WTC11 (cell line): ENCODE data around the gene NFE2L3.

Source experiments
- ESRRA ChIP-seq: sonication (generic); formaldehyde crosslinking; IDR thresholded peaks from 2 replicates; pipeline ENCODE4 v1.8.1; 2022; ENCODE audit warnings: mild to moderate bottlenecking, missing genetic modification reagents, borderline replicate concordance
- SMAD3 ChIP-seq: sonication (generic); formaldehyde crosslinking; IDR thresholded peaks from 2 replicates; pipeline ENCODE4 v1.8.0; 2022; ENCODE audit warnings: missing genetic modification reagents, mild to moderate bottlenecking, borderline replicate concordance
- ZNF121 ChIP-seq: sonication (generic); formaldehyde crosslinking; IDR thresholded peaks from 2 replicates; pipeline ENCODE4 v1.8.0; 2023; ENCODE audit warnings: missing genetic modification reagents
- TF ChIP-seq, protein P1 (sequence below): fragments of 200-600 bp; IDR thresholded peaks from 2 replicates; pipeline ENCODE4 v1.8.0; 2022; ENCODE audit warnings: antibody characterized with exemption
- TF ChIP-seq, protein P2 (sequence below): sonication (generic); formaldehyde crosslinking; IDR thresholded peaks from 2 replicates; pipeline ENCODE4 v1.8.0; 2023; ENCODE audit warnings: missing genetic modification reagents, mild to moderate bottlenecking, borderline replicate concordance
- TF ChIP-seq, protein P3 (sequence below): sonication (generic); formaldehyde crosslinking; IDR thresholded peaks from 2 replicates; pipeline ENCODE4 v1.8.1; 2023; ENCODE audit warnings: mild to moderate bottlenecking, missing genetic modification reagents, moderate library complexity
- TF ChIP-seq, protein P4 (sequence below): sonication (generic); formaldehyde crosslinking; conservative IDR thresholded peaks from 2 replicates; pipeline ENCODE4 v1.8.1; 2023; ENCODE audit warnings: mild to moderate bottlenecking, low read depth, missing genetic modification reagents, moderate library complexity

DNA sequence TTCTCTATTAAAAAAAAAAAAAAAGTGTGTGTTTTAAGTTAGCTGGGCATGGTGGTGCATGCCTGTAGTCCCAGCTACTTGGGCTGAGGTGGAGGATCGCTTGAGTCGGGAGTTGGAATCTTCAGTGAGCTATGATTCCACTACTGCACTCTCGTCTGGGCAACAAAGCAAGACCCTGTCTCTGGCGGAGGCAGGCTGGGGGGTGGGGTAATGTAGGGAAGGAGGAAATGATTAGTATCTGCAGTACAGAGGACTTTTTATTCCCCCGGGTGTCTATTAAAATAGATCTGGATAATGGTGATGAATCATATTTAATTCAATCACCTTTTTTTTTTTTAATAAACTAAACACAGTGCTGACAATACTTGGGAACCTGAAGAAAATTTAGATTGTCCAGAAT, 56.0 kb downstream of the NFE2L3 start:
- TF ChIP-seq, protein P1, sequence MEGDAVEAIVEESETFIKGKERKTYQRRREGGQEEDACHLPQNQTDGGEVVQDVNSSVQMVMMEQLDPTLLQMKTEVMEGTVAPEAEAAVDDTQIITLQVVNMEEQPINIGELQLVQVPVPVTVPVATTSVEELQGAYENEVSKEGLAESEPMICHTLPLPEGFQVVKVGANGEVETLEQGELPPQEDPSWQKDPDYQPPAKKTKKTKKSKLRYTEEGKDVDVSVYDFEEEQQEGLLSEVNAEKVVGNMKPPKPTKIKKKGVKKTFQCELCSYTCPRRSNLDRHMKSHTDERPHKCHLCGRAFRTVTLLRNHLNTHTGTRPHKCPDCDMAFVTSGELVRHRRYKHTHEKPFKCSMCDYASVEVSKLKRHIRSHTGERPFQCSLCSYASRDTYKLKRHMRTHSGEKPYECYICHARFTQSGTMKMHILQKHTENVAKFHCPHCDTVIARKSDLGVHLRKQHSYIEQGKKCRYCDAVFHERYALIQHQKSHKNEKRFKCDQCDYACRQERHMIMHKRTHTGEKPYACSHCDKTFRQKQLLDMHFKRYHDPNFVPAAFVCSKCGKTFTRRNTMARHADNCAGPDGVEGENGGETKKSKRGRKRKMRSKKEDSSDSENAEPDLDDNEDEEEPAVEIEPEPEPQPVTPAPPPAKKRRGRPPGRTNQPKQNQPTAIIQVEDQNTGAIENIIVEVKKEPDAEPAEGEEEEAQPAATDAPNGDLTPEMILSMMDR = no peak
- TF ChIP-seq, protein P2, sequence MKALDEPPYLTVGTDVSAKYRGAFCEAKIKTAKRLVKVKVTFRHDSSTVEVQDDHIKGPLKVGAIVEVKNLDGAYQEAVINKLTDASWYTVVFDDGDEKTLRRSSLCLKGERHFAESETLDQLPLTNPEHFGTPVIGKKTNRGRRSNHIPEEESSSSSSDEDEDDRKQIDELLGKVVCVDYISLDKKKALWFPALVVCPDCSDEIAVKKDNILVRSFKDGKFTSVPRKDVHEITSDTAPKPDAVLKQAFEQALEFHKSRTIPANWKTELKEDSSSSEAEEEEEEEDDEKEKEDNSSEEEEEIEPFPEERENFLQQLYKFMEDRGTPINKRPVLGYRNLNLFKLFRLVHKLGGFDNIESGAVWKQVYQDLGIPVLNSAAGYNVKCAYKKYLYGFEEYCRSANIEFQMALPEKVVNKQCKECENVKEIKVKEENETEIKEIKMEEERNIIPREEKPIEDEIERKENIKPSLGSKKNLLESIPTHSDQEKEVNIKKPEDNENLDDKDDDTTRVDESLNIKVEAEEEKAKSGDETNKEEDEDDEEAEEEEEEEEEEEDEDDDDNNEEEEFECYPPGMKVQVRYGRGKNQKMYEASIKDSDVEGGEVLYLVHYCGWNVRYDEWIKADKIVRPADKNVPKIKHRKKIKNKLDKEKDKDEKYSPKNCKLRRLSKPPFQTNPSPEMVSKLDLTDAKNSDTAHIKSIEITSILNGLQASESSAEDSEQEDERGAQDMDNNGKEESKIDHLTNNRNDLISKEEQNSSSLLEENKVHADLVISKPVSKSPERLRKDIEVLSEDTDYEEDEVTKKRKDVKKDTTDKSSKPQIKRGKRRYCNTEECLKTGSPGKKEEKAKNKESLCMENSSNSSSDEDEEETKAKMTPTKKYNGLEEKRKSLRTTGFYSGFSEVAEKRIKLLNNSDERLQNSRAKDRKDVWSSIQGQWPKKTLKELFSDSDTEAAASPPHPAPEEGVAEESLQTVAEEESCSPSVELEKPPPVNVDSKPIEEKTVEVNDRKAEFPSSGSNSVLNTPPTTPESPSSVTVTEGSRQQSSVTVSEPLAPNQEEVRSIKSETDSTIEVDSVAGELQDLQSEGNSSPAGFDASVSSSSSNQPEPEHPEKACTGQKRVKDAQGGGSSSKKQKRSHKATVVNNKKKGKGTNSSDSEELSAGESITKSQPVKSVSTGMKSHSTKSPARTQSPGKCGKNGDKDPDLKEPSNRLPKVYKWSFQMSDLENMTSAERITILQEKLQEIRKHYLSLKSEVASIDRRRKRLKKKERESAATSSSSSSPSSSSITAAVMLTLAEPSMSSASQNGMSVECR (CRISPR knock-in tag) = no peak
- TF ChIP-seq, protein P3, sequence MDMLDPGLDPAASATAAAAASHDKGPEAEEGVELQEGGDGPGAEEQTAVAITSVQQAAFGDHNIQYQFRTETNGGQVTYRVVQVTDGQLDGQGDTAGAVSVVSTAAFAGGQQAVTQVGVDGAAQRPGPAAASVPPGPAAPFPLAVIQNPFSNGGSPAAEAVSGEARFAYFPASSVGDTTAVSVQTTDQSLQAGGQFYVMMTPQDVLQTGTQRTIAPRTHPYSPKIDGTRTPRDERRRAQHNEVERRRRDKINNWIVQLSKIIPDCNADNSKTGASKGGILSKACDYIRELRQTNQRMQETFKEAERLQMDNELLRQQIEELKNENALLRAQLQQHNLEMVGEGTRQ (CRISPR knock-in tag) = no peak
- TF ChIP-seq ESRRA (no peak), ZNF121 (CRISPR knock-in tag) (no peak), SMAD3 (CRISPR knock-in tag) (no peak)
- TF ChIP-seq, protein P4, sequence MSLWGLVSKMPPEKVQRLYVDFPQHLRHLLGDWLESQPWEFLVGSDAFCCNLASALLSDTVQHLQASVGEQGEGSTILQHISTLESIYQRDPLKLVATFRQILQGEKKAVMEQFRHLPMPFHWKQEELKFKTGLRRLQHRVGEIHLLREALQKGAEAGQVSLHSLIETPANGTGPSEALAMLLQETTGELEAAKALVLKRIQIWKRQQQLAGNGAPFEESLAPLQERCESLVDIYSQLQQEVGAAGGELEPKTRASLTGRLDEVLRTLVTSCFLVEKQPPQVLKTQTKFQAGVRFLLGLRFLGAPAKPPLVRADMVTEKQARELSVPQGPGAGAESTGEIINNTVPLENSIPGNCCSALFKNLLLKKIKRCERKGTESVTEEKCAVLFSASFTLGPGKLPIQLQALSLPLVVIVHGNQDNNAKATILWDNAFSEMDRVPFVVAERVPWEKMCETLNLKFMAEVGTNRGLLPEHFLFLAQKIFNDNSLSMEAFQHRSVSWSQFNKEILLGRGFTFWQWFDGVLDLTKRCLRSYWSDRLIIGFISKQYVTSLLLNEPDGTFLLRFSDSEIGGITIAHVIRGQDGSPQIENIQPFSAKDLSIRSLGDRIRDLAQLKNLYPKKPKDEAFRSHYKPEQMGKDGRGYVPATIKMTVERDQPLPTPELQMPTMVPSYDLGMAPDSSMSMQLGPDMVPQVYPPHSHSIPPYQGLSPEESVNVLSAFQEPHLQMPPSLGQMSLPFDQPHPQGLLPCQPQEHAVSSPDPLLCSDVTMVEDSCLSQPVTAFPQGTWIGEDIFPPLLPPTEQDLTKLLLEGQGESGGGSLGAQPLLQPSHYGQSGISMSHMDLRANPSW = no peak
